Measurements from ENCODE around the gene SHANK1.
A peak's percentile ranks its signal among the peaks of the same experiment; 100 is the strongest.

The SHANK1 gene

DNA sequence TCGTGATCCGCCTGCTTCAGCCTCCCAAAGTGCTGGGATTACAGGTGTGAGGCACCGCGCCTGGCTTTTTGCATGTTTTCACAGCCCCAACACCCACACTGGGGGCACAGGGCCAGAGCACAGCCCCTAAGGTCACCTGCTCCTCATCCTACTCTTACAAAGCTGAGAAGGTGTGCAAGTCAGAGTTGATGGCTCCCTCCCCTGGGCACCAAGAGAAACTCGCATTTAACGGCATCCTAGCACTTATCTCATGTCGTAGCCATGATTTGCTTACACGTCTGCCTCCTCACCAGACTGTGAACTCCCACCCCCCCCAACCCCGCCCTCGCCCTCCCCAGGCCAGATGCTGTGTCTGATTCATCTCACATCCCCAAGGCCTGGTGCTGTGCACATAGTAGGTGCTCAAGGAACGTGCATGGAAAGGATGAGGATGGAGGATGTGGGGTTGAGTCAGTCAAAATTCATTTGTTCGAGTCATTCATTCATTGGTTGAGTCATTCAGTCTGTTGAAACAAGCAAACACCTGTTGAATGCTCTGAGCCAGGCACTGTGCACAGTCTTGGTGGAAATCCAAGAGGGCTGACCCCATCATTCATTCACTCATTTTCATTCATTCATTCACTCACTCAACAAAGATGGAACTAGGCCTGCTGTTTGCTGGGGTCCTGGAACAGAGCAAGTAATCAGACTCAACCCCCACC, 11.3 kb downstream of the SHANK1 start (continued):
- TF ChIP-seq KLF17 (tag by site-specific recombination; IDR thresholded peaks at IDR 0.05) (no peak), ZNF391 (tag by site-specific recombination; IDR thresholded peaks at IDR 0.05; ENCODE audit: borderline replicate concordance, low read depth) (no peak), ZBTB8A (tag by site-specific recombination; IDR thresholded peaks at IDR 0.05) (no peak), ZNF274 (IDR thresholded peaks at IDR 0.05; ENCODE audit: low read length) (no peak), ZNF274 (tag by site-specific recombination; IDR thresholded peaks at IDR 0.05; ENCODE audit: borderline replicate concordance) (no peak)
- TF ChIP-seq, protein P1, sequence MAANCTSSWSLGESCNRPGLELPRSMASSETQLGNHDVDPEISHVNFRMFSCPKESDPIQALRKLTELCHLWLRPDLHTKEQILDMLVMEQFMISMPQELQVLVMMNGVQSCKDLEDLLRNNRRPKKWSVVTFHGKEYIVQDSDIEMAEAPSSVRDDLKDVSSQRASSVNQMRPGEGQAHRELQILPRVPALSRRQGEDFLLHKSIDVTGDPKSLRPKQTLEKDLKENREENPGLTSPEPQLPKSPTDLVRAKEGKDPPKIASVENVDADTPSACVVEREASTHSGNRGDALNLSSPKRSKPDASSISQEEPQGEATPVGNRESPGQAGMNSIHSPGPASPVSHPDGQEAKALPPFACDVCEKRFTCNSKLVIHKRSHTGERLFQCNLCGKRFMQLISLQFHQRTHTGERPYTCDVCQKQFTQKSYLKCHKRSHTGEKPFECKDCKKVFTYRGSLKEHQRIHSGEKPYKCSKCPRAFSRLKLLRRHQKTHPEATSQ (tag by site-specific recombination; IDR thresholded peaks at IDR 0.05): no peak

DNA sequence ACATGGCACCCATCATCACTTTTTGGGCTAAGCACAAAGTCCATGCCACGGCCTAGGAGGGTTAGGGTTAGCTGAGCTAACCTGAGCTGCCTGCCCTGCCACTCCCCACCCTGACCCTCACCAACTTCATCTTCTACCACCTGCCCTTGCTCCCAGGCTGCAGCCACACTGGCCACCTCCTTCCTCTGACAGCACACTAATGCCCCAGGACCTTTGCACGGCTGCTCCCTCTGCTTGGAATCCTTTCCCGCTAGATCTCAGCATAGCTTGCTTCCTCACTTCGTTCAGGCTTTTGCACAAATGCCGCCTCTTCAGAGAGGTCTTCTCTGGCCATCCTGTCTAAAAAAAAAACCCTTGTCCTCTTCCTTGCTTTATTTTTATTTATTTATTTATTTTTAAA, 13.2 kb downstream of the SHANK1 start:
- H3K4me3 ChIP-seq (ENCODE audit: low read depth, low read length): no peak overlapping the region
- no peak for TF ChIP-seq ZNF544 (tag by site-specific recombination; IDR thresholded peaks at IDR 0.05)
- TF ChIP-seq ZNF623 (tag by site-specific recombination; IDR thresholded peaks at IDR 0.05): peak; percentile 99
- TF ChIP-seq, protein P2, sequence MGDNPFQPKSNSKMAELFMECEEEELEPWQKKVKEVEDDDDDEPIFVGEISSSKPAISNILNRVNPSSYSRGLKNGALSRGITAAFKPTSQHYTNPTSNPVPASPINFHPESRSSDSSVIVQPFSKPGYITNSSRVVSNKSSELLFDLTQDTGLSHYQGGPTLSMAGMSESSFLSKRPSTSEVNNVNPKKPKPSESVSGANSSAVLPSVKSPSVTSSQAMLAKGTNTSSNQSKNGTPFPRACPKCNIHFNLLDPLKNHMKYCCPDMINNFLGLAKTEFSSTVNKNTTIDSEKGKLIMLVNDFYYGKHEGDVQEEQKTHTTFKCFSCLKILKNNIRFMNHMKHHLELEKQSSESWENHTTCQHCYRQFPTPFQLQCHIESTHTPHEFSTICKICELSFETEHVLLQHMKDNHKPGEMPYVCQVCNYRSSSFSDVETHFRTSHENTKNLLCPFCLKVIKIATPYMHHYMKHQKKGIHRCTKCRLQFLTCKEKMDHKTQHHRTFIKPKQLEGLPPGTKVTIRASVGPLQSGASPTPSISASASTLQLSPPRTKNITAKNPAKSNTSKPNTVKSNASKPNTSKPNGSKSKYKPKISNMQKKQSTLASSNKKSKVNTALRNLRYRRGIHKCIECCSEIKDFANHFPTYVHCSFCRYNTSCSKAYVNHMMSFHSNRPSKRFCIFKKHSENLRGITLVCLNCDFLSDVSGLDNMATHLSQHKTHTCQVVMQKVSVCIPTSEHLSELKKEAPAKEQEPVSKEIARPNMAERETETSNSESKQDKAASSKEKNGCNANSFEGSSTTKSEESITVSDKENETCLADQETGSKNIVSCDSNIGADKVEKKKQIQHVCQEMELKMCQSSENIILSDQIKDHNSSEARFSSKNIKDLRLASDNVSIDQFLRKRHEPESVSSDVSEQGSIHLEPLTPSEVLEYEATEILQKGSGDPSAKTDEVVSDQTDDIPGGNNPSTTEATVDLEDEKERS (tag by site-specific recombination; IDR thresholded peaks at IDR 0.05): 0 out of 2 replicates have a peak, but pooled peaks have one; percentile 43
- H3K9me3 ChIP-seq (ENCODE audit: control insufficient read depth, insufficient read depth, low read depth, low read length): no peaks in the 10 kb centered on the region
- no peaks in the 10 kb centered on the region for H3K36me3 ChIP-seq (ENCODE audit: control insufficient read depth in 2 of 2, insufficient read depth in 1 of 2, low read length in 2 of 2)
- H3K4me1 ChIP-seq (ENCODE audit: control insufficient read depth, insufficient read depth, low read length): no peaks in the 10 kb centered on the region
- CTCF ChIA-PET: interaction anchor here (0.6 to 7.0 kb wide), 13 partner anchors 9 to 267 kb away, joined by 3 to 151 read pairs (median 6); partner anchors contain the start of gene CLEC11A
- no peak overlapping the region for H3K27ac ChIP-seq (ENCODE audit: extremely low read depth, low read depth, low read length)
- POLR2A ChIA-PET: no interaction called here

- TF ChIP-seq ZNF660 (tag by site-specific recombination; IDR thresholded peaks at IDR 0.05) (peak; percentile 76), TSHZ1 (tag by site-specific recombination; IDR thresholded peaks at IDR 0.05; ENCODE audit: borderline replicate concordance) (no peak), ZEB2 (tag by site-specific recombination; IDR thresholded peaks at IDR 0.05) (0 out of 2 replicates have a peak, but pooled peaks have one; percentile 12), ZNF292 (tag by site-specific recombination; IDR thresholded peaks at IDR 0.05; ENCODE audit: borderline replicate concordance, low read depth) (no peak), KLF8 (tag by site-specific recombination; IDR thresholded peaks at IDR 0.05) (0 out of 2 replicates have a peak, but pooled peaks have one; percentile 20), ZNF654 (tag by site-specific recombination; IDR thresholded peaks at IDR 0.05; ENCODE audit: low read depth) (peak; percentile 73), CTCF (tag by site-specific recombination; IDR thresholded peaks at IDR 0.05) (peak; percentile 49; the same call in 1 of the 2 replicates)
- no peak overlapping the region for H3K4me3 ChIP-seq (ENCODE audit: low read depth, low read length)
- no peak overlapping the region for H3K27ac ChIP-seq (ENCODE audit: extremely low read depth, low read depth, low read length)
- H3K36me3 ChIP-seq (ENCODE audit: control insufficient read depth in 2 of 2, insufficient read depth in 1 of 2, low read length in 2 of 2): no peaks in the 10 kb centered on the region
- POLR2A ChIA-PET: interaction anchor here (0.9 kb wide), 1 partner anchor 19 kb away, joined by 4 read pairs; no protein-coding TSS in a partner anchor
- CTCF ChIA-PET: interaction anchor here (0.6 to 7.0 kb wide), 36 partner anchors 7 to 257 kb away, joined by 3 to 151 read pairs (median 3); partner anchors contain the start of gene CLEC11A
- no peaks in the 10 kb centered on the region for H3K9me3 ChIP-seq (ENCODE audit: control insufficient read depth, insufficient read depth, low read depth, low read length)
- no peaks in the 10 kb centered on the region for H3K4me1 ChIP-seq (ENCODE audit: control insufficient read depth, insufficient read depth, low read length)
Measured at GRCh38 chr19:50705422-50706019, 14.1 kb downstream of the SHANK1 start.
